HG03469 (cell line): ENCODE measurements around the gene MYH11.
"Not testable (repeated sequence)": the region's sequence is repeated elsewhere in the genome, so short reads cannot be mapped to it uniquely, and the experiment has no call there.

Source experiments
- ATAC-seq: cut with Tn5 transposase; IDR thresholded peaks from one replicate; pipeline ENCODE4 v1.9.1; 2021; ENCODE audit warnings: mild to moderate bottlenecking, moderate library complexity, moderate number of reproducible peaks; ENCODE audit not compliant: unreplicated experiment

The MYH11 gene

DNA sequence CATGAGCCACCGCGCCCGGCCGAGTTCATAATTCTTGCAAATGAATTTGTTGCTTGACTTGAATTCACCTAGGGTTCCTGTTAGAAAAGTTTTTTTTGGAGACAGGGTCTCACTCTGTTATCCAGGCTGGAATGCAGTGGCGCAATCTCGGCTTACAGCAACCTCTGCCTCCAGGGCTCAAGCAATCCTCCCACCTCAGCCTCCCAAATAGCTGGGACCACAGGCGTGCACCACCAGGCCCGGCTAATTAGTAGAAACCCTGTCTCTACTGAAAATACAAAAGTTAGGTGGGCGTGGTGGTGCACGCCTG, 99.8 kb downstream of the MYH11 start:
- no peak for ATAC-seq

DNA sequence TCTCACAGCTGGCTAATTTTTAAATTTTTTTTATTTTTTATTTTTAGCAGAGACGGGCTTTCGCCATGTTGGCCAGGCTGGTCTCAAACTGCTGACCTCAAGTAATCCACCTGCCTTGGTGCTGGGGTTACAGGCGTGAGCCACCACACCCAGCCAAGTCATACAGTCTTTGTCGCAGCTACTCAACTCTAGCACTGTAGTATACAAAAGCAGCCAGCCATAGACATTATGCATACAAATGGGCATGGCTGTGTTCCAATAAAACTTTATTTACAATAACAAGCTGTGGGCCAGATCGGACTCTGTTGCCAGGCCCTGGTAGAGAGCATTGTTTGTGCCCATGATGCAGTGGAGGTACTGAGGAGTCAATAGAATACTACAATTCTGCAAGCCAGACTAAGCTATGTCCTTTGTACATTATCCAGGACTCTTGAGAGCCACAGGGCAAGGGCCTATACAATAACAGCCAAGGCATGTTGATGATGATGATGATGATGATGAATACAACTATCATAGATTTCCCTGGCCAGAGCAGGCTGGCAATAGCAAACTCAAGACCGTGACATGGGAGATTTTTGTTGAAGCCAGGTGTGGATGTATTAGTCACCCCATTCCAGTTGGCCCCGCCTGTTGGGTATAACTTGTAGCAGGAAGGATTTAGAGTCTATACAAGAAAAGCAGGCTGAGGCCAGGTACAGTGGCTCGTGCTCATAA, 101.8 kb downstream of the MYH11 start:
- ATAC-seq: no peak

DNA sequence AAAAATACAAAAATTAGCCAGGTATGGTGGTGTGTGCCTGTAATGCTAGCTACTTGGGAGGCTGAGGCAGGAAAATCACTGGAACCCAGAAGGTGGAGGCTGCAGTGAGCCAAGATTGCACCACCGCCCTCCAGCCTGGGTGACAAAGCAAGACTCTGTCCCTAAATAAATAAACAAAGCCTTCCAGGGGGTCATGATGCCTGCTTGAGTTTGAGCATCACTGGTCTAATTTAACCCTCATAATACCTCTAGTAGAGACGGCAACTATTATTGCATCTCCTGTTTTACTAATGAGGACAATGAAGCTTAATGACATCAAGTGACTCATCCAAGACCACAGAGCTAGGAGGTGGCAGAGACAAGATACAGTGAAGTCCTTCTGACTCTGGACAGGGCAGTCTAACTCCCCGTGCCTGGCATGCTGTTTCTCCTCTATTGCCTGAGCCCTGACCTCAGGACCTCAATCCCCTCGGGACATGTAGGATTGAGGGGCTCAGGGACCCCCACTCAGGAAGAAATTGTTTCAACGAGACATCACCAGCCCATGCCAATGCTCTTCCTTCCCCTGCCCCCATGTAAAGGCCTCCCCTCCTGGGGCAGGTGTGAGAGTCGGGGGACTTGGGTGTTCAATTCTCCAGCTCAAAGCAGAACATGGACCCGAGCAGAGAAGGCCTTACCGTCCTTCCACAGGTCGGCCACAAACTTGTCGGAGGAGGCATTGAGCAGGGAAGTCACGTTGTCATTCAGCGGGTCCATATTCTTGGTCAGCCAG, 103.9 kb downstream of the MYH11 start:
- ATAC-seq: no peak

DNA sequence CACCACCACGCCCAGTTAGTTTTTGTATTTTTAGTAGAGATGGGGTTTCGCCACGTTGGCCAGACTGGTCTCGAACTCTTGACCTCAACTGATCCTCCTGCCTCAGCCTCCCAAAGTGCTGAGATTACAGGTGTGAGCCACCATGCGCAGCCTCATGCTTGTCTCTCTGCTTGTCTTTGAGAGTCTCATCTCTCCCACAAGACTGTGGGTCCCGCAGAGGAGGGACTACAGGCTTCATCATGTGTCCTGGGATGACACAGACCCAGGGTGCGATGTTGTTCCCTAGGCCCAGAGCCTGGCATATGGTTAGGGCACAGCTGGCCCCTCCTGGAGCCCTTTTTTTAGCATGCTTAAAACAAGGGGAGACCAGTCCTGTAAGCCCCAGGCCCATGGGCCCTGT, 104.9 kb downstream of the MYH11 start:
- ATAC-seq: no peak

DNA sequence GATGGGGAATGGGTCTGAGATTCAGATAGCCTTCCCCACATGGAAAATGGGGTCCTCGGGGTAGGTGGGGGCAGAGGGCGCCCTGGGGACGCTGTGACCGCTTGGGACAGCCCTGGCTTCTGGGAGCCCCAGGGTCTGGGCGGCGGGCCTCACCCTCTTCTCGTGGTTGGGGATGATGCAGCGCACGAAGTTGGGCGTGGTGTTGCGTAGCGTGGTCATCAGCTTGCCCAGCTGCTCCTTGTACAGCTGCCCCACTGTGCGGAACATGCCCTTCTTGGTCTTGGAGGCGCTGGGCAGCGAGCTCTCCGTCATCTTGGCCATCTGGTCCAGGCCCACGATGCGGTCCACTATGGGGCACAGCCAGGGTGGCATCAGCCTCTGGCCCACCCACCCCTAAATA, 106.8 kb downstream of the MYH11 start:
- ATAC-seq: no peak

DNA sequence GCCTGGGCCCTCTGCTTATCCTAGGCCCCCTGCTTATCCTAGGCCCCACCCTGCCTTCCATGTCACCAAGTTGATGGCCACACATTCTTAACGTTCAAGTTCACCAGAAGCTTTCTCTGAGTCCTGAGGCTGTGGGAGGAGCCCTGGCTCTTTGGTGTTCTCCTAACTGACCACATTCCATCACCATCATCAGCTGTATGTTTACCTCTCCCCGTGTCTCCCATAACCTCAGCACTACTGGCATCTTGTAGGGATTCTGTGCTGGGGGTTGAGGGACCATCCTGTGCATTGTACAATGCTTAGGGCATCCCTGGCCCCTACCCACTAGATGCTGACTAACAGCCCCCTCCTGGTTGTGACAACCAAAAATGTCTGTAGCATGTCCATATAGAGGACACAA, 107.5 kb downstream of the MYH11 start:
- ATAC-seq: no peak

DNA sequence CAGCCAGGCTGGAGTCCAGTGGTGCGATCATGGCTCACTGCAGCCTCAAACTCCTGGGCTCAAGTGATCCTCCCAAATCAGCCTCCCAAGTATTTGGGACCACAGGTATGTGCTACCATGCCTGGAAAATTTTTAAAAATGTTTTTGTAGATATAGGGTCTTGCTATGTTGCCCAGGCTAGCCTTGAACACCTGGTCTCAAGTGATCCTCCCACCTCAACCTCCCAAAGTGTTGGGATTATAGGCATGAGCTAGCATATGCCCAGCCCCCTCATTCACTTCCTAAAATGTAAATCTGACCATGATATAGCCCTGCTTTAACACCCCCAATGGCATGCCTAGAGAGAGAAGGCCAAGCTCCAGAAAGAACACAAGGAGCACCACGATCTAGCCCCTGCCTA, 108.2 kb downstream of the MYH11 start:
- no peak for ATAC-seq

DNA sequence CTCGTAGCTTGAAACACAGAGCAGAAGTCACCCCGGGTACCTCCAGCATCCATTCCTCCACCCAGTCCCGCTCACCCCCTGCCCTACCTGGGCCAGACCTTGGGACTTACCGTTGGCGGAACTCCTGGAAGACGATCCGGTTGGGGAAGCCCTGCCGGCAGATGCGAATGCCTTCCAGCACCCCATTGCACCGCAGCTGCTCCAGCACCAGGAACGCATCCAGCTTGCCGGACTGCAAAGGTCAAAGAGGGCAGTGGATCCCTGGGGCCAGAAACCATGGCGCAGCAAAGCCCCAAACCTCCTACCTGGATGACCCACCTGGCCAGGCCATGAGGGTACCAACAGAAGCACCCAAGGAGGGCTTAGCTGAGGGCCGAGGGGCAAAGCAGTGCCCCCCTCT, 108.9 kb downstream of the MYH11 start:
- no peak for ATAC-seq

DNA sequence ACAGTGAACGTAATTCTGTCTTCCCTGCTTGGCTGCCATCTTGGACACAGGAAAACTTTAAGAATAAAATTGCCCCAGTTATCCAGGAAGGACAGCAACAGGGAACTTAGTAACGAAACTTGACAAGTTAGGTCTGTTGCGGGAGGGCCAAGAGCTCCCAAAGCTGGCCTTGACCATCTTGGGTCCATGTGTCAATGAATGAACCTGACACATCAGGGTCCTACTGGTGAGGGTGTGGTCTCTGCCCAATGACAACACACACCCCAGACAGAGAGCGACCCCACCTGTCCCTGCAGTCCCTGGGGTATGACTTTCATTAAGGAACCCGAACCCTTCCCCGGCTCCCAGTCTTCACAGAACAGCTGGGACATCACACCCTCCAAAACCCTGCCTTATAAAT, 110.5 kb downstream of the MYH11 start:
- no peak for ATAC-seq

DNA sequence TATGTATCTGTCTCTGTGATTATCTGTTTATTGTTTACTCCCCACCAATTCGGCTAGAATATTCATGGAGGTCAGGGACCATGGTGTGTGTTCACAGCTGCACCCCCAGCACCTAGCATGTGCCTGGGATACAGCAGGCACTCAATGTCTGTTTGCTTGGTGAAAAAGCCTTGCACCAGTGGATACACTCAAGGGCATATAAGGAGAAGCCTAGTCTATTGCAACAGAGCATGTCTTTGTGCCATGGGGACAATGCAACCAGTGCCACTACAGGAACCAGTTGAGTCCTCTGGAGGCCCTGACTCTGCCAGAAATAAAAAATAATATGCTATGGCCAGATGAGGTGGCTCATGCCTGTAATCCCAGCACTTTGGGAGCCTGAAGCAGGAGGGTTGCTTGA, 113.2 kb downstream of the MYH11 start:
- ATAC-seq: no peak

DNA sequence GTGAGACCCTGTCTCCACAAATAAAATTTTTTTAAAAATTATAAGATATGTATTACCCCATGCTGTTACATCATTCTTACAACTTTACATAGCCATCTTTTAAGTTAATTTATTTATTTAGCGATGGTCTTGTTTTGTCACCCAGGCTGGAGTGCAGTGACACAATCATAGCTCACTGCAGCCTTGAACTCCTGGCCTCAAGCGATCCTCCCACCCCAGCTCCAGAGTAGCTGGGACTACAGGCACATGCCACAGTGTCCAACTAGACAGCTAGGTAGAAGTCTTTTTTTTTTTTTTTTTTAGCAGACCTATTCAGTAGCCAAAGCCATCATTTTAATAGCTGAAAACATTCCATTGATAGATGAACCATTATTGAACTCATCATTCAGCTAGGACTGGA, 114.1 kb downstream of the MYH11 start:
- no peak for ATAC-seq

DNA sequence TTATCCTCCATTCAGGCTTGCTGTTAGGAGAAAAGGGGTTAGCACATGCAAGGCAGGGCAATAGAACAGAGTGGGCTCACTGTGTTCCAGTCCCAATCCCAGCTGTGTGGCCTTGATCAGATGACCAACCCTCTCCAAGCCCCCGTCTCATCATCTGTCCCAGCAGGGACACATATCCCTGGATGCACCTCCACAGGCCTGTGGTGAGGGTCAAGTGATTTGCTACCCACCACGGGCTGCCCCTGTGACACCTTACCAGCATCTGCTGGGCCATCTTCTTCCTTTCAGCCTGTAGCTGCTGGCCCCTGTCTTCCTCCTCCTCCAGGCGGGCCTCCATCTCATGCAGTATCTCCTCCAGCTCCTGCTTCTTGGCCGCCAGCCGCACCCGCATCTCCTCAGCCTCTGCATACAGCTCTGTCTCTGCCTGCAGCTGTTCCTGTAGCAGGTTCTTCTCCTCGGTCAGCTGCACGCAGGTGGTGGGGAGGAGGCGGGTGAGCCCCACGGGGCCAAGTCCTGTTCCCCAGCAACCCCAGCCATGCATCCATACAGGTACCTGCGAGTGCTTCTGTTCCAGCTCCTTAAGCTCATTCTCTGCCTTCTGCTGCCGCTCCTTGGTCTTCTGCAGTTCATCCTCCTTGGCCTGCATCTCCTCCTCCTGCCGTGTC, 115.5 kb downstream of the MYH11 start:
- no peak for ATAC-seq

DNA sequence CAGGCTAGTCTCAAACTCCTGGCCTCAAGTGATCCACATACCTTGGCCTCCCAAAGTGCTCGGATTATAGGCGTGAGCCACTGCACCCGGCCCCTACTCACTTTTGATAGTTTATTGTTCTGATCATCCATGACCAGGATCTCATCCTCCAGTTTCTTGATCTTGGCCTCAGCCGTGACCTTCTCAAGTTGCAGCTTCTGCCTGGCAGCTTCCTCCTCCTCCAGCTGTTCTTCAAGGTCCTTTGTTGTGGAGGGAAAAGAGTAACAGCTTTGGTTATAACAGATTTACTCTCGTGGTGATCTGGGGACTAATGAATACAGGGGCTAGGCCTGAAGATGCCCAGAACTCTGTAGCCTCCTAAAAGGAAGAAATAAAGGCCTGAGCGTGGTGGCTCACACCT, 116.9 kb downstream of the MYH11 start:
- no peak for ATAC-seq

DNA sequence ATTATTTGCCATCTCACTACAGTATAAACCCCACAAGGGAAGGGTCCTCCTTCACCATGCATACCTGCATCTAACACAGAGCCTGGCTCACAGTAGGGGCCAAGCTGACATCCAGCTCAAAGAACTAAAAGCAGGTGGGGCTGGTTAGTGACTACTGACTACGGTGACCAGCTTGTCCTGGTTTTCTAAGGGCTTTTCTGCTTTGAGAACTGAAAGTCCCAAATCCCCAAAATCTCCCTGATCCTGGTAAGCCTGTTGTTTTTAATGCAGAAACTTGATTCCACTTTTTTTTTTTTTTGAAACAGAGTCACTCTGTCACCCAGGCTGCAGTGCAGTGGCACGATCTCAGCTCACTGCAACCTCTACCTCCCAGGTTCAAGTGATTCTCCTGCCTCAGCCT, 117.4 kb downstream of the MYH11 start:
- no peak for ATAC-seq

DNA sequence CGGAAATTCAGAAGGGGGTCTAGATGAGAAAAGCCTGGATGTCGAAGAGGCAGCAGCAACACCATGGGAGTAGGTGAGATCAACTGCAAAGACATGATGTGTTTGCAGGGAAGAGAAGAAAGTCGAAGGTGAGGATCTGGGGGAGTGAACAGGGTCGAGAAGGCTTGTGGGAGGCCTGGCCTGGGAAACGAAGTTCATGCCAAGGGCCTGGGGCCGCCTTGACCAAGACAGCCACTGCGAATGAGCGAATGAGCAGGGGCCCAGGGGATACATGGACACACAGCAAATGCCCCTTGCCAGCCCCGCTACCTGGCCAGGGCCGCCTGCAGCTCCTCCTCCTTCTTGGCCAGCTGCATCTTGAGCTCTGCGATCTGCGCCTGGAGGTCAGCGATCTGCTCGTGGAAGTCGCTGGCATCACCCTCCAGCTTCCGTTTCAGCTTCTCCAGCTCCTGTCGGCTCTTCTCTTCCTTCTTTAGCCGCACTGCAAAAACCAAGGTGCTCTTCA, 119.6 kb downstream of the MYH11 start:
- ATAC-seq: no peak

DNA sequence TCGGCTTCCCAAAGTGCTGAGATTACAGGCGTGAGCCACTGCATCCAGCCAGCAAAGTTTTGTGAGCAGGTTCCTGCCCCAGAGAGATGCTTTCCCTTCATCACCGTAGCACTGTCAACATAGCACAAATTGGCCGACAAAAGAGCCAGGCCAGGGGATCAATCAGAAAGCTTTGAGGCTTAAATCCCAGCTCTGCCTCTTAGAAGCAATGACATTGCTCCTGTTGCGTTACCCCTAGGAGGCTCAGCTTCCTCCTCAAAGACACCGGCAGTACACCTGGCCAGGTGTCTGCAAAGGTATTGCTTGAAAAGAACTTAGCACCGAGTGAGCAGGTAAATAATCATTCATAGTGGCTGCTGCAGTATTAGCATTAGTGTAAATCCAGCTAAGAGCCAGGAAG, 120.3 kb downstream of the MYH11 start:
- ATAC-seq: no peak

DNA sequence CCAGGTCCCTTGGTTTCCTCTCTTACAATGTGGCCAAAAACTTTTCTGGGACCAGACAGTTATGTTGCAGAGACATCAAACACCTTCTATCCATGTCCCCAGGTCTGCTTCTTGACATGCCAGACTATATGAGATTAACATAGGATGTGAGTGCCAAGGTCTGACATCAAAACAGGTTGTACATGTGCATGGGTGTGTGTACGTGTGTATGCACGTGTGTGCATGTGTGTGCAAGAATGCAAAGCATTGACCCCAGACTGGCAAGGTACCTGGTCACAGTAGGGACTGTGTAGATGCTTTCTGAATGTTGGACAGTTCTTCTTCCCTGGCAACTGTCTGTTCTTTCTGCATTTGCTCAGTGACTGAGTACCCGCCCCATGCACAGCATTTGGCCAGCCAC, 121.2 kb downstream of the MYH11 start:
- no peak for ATAC-seq

DNA sequence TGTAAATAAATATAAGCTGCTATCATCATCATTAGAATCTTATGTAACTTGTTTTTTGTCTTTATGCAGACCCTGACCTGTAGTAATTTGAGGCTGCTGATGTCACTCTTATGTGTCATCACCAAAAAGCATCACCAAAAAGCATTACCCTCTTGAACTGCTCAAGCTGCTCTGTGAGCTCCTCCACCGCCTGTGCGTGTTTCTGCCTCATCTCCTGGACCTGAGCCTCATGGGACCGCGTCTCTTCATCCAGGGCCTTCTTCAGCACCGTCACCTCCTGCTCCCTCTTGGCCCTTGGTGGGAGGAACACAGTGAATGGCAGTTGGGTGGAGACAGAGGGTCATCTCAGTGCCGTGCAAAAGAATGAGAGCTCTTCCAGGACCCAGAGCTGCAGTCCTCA, 124.4 kb downstream of the MYH11 start:
- no peak for ATAC-seq

DNA sequence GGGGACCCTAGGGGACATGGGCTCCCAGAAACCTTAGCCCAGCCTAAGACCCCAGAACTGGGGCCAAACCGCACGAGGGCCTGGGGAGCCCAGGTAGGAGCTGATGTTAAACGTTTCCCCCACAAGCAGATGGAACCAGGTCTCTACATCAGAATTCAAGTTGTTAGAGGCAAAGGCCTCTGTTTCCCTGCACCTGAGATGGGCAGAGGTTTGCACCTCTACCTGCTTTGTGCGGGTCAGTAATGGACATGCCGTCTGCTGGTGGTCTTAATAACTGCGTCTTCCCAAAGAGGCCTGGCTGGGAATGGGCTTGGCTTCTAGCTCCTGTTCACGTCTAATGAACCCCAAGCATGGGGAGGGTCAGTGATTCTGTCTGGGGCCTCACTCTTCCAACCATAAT, 127.7 kb downstream of the MYH11 start:
- no peak for ATAC-seq

DNA sequence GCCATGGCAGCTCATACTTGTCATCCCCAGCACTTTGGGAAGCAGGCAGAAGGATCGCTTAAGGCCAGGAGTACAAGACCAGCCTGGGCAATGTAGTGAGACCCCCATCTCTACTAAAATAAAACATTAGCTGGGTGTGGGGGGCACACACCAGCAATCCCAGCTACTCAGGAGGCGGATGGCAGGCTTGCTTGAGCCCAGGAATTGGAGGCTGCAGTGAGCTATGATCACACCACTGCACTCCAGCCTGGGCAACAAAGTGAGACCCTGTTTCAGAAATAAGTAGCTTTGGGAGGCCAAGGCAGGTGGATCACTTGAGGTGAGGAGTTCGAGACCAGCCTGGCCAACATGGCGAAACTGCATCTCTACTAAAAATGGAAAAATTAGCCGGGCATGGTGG, 129.1 kb downstream of the MYH11 start:
- not testable (repeated sequence) for ATAC-seq

DNA sequence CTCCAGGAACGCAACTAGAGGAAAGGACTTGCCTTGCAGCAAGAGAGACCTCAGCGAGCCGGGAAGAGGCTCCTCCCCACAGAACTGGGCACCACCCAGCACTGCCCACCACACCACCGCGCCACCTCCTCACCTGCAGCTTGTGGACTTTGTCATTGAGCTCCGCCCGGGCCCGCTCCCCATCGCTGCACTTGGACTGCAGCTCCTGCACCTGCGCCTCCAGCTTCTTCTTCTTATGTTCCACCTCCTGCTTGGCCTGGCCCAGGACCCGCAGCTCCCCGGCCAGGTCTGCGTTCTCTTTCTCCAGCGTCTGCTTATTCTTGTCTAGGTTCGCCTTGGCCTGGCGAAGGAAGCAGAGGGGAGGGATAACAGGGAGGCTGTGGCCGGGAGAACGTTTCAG, 130.1 kb downstream of the MYH11 start:
- ATAC-seq: no peak

DNA sequence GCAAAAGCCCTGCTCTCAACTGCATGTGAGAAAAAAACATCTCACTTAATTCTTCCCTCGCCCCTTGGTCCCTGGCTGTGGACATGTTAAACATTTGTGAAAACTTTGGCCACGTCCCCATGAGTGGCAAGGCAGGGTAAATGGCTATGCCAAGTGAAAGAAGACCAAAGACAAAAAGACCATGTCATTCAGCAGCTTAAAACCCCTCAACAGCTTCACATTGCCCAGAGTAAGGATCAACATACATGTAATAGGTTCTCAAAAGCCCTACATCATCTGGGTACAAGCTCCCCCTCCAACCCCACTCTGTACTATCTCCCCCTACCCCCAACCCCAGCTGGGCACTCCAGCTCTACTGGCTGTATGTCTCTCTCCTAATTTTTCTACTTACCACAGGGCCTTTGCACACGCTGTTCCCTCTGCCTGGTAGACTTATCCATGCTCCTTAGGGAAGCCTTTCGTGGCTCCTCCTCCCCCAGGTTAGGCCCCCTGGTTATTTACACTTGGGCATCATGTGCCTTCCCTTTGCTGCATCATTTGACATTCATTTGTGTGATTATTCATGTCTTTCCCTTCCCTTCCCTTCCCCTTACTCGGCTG, 131.1 kb downstream of the MYH11 start:
- no peak for ATAC-seq
